ENCODE results near the gene SYT13. TPM values are rescaled to one million over a fixed set of nuclear protein-coding genes. Genes with fewer than 3 reads are reported as not detected.

Gene SYT13
- total RNA-seq, 1 experiment from 2014 or later = 4.3 TPM

GRCh38 chr11:45252134-45252856 is 33.8 kb downstream of the SYT13 start:
- no peaks in the 10 kb centered on the region for H3K9me3 ChIP-seq (ENCODE audit: control insufficient read depth, low read depth, low read length)
- H3K4me3 Mint-ChIP-seq = no peak overlapping the region
- H3K79me2 ChIP-seq (ENCODE audit: insufficient read depth, low read length) = no peaks in the 10 kb centered on the region
- no CpG with 5 or more reads among the region's 22 CpGs for WGBS (ENCODE audit: extremely low coverage, insufficient read length, low lambda C conversion rate)
- no peak overlapping the region for H4K5ac ChIP-seq (ENCODE audit: insufficient read length, low read depth, low read length)
- H4K91ac ChIP-seq (ENCODE audit: insufficient read length, low read depth, low read length) = no peak overlapping the region
- H3K27ac Mint-ChIP-seq = no peak overlapping the region
- peaks cover 2% of the 10 kb centered on the region in 2 experiments; a peak in 2 of 4 replicates for H3K4me1 Mint-ChIP-seq
- H3K9me3 Mint-ChIP-seq = no peaks in the 10 kb centered on the region
- no peaks in the 10 kb centered on the region for H3K23me2 ChIP-seq (ENCODE audit: insufficient read length, low read depth, low read length, poor library complexity, severe bottlenecking)
- H3K27me3 ChIP-seq (ENCODE audit: insufficient read depth, low read length) = no peaks in the 10 kb centered on the region
- H3K56ac ChIP-seq (ENCODE audit: insufficient read length, low read depth, low read length) = no peak overlapping the region
- H3T11ph ChIP-seq (ENCODE audit: low read length) = no peak overlapping the region
- peaks cover 2% of the 10 kb centered on the region for H3K27me3 Mint-ChIP-seq (ENCODE audit: low read depth)
- H3K4me2 ChIP-seq (ENCODE audit: insufficient read depth, insufficient read length, low read length) = no peak overlapping the region
- no peak overlapping the region for H3K23ac ChIP-seq (ENCODE audit: insufficient read length, low read depth, low read length)
- H2BK120ac ChIP-seq (ENCODE audit: low read depth, low read length, poor library complexity, severe bottlenecking) = no peak overlapping the region
- no peak overlapping the region for H2BK15ac ChIP-seq (ENCODE audit: low read depth, low read length)
- no peaks in the 10 kb centered on the region for H3K4me1 ChIP-seq (ENCODE audit: insufficient read depth, low read length)
- H3K9ac ChIP-seq (ENCODE audit: extremely low read depth, insufficient read length, low read length) = no peak overlapping the region
- H3K18ac ChIP-seq (ENCODE audit: insufficient read length, low read depth, low read length) = no peak overlapping the region
- no peaks in the 10 kb centered on the region for H4K20me1 ChIP-seq (ENCODE audit: control insufficient read depth, insufficient read depth, insufficient read length)
- H2AK5ac ChIP-seq (ENCODE audit: insufficient read length, low read length) = no peak overlapping the region
- H3K36me3 Mint-ChIP-seq (ENCODE audit: insufficient read depth in 1 of 3, low read depth in 3 of 3) = no peaks in the 10 kb centered on the region; a peak in 1 of 7 replicates
- no peak overlapping the region for H2BK20ac ChIP-seq (ENCODE audit: low read depth, low read length, poor library complexity, severe bottlenecking)
- no peak overlapping the region for H3K27ac ChIP-seq (ENCODE audit: insufficient read length, low read depth, low read length)
- H2BK12ac ChIP-seq (ENCODE audit: insufficient read length, low read depth, low read length) = no peak overlapping the region
- TF ChIP-seq CTCF (conservative IDR thresholded peaks at IDR 0.05) = peak; percentile 95
- DNase-seq = peak; percentile 92
- no peak overlapping the region for H4K8ac ChIP-seq (replicated peaks; ENCODE audit: insufficient read length, low read depth, low read length)
- no peak overlapping the region for H3K4ac ChIP-seq (ENCODE audit: low read depth, low read length)
- no peaks in the 10 kb centered on the region for H3K79me1 ChIP-seq (ENCODE audit: insufficient read depth, low read depth, low read length, poor library complexity, severe bottlenecking)
- H2BK5ac ChIP-seq (ENCODE audit: insufficient read length, low read length) = no peak overlapping the region
- H3K14ac ChIP-seq (ENCODE audit: insufficient read depth, low read length) = no peak overlapping the region
- no peak overlapping the region for H2AFZ ChIP-seq (ENCODE audit: low read length)
